Panc1 (cell line): ENCODE data around the gene PSMB10. TPM values are rescaled to one million over a fixed set of nuclear protein-coding genes. Genes with fewer than 3 reads are reported as not detected.

Source experiments
- ATAC-seq: fragments of 200-7000 bp; cut with Tn5 transposase; 2 replicates; pipeline ENCODE4 v1.9.1; 2020; ENCODE audit warnings: mild to moderate bottlenecking, moderate library complexity
- BruUV-seq: library from RNA; stranded (reverse); fragments of 400-500 nt; replicated peaks from 2 replicates; lab custom pipeline; 2021; lab: Mats Ljungman, UMichigan
- CTCF ChIA-PET: fragments of 300-600 bp; sonication (Branson Sonifier 250); formaldehyde crosslinking; loops from one replicate; lab custom pipeline; 2022; ENCODE audit warnings: antibody characterized with exemption; lab: Charles Lee
- POLR2A ChIA-PET: fragments of 300-600 bp; sonication (Branson Sonifier 250); formaldehyde crosslinking; loops from one replicate; lab custom pipeline; 2022; ENCODE audit warnings: antibody characterized with exemption; lab: Charles Lee
- DNase-seq: peaks from one replicate; pipeline ENCODE4 v3.0.0-alpha.2; 2010; ENCODE audit warnings: low read depth, low spot score
- H3K27ac ChIP-seq: 2 replicates; pipeline ENCODE4 v1.5.1; 2011; ENCODE audit warnings: mild to moderate bottlenecking, low read length, inconsistent platforms
- H3K27me3 ChIP-seq: fragments of 200-500 bp; sonication (Bioruptor generic); 2 replicates; pipeline ENCODE4 v1.6.0; 2014; ENCODE audit warnings: low read length, inconsistent platforms; ENCODE audit not compliant: control insufficient read depth, insufficient read depth
- H3K36me3 ChIP-seq: fragments of 200-500 bp; sonication (Bioruptor generic); 2 replicates; pipeline ENCODE4 v1.5.1; 2014; ENCODE audit warnings: inconsistent platforms, mild to moderate bottlenecking, low read length, moderate library complexity; ENCODE audit not compliant: control insufficient read depth, insufficient read depth
- H3K4me1 ChIP-seq: 2 replicates; pipeline ENCODE4 v1.5.1; 2011; ENCODE audit warnings: inconsistent platforms, mild to moderate bottlenecking, low read length, moderate library complexity; ENCODE audit not compliant: control insufficient read depth, insufficient read depth
- H3K4me3 ChIP-seq, 2 experiments: 2 replicates each; pipeline ENCODE4 v1.5.1; 2011 to 2012; ENCODE audit warnings: low read depth in 2 of 2, low read length in 2 of 2, mild to moderate bottlenecking in 2 of 2, inconsistent platforms in 1 of 2, moderate library complexity in 1 of 2
- H3K9me3 ChIP-seq: fragments of 200-500 bp; sonication (Bioruptor generic); 2 replicates; pipeline ENCODE4 v1.5.1; 2014; ENCODE audit warnings: low read depth, mild to moderate bottlenecking, inconsistent platforms, low read length, moderate library complexity; ENCODE audit not compliant: control insufficient read depth, insufficient read depth
- POLR2AphosphoS5 ChIP-seq: IDR thresholded peaks from 2 replicates; pipeline ENCODE4 v1.6.1; 2012; ENCODE audit warnings: mild to moderate bottlenecking, low read depth, low read length, moderate library complexity
- SIN3A ChIP-seq: IDR thresholded peaks from 2 replicates; pipeline ENCODE4 v1.6.1; 2012; ENCODE audit warnings: low read depth, mild to moderate bottlenecking, low read length, moderate library complexity, borderline replicate concordance; ENCODE audit not compliant: insufficient read depth
- TCF7L2 ChIP-seq: IDR thresholded peaks from 2 replicates; pipeline ENCODE4 v1.6.1; 2011; ENCODE audit warnings: mild to moderate bottlenecking, low read depth, low read length, inconsistent platforms
- in situ Hi-C: cut with HindIII; loops from 2 replicates; pipeline ENCODE4 v1.10.0; 2016; ENCODE audit warnings: low sequenced_read_pairs, low pct_unique_long_range_greater_than_20kb
- intact Hi-C: fragments of 100-400 bp; cut with micrococcal nuclease; formaldehyde crosslinking; loops from one replicate; pipeline ENCODE4 v1.10.0; 2022; ENCODE audit not compliant: unreplicated experiment
- total RNA-seq: library from RNA; stranded (reverse); gene quantifications from one replicate; pipeline ENCODE4 v1.2.1, GENCODE V29; 2021; ENCODE audit not compliant: unreplicated experiment
- TF ChIP-seq, protein P1 (sequence below), 2 experiments: IDR thresholded peaks; 2 replicates each; pipeline ENCODE4 v1.6.1; 2011 to 2012; ENCODE audit warnings: low read depth in 2 of 2, control low read depth in 1 of 2, low read length in 1 of 2, mild to moderate bottlenecking in 1 of 2, moderate library complexity in 1 of 2; ENCODE audit not compliant: insufficient read depth in 1 of 2
- TF ChIP-seq, protein P2 (sequence below): fragments of 450-650 bp; IDR thresholded peaks from 2 replicates; pipeline ENCODE4 v1.5.1; 2017; ENCODE audit warnings: mild to moderate bottlenecking

PSMB10 gene
- total RNA-seq, 1 experiment from 2014 or later: 47.7 TPM

DNA sequence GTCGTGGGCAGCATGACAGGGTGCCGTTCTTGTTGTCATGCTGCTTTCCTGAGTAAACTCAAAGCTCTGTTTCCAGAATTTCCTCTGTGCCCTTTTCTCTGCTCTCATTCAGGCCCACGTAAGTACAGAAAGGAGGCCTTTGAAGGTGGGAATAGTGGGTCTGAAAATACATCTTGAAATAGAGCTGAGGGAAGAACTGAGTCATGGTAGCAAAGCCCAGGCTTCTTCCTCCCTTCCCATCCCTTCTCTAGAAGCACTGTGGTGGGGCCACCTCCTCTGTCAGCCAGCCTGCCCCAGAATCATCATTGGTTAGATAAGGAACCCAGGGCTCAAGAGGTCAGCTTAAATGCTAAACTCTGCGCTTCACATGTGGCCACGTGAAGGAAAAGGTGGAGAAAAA lies 14.4 kb downstream of the PSMB10 start:
- no peaks in the 10 kb centered on the region; the same call in 1 of the 2 replicates for H3K4me1 ChIP-seq
- ChIA-PET CTCF (no interaction called here), POLR2A (no interaction called here)
- no peaks in the 10 kb centered on the region for H3K9me3 ChIP-seq
- H3K4me3 ChIP-seq: no peak overlapping the region
- intact Hi-C loops (no loop called here), in situ Hi-C loops (no loop called here)
- ATAC-seq: no peak
- H3K36me3 ChIP-seq: no peaks in the 10 kb centered on the region
- H3K27me3 ChIP-seq: no peaks in the 10 kb centered on the region
- TF ChIP-seq, protein P1, sequence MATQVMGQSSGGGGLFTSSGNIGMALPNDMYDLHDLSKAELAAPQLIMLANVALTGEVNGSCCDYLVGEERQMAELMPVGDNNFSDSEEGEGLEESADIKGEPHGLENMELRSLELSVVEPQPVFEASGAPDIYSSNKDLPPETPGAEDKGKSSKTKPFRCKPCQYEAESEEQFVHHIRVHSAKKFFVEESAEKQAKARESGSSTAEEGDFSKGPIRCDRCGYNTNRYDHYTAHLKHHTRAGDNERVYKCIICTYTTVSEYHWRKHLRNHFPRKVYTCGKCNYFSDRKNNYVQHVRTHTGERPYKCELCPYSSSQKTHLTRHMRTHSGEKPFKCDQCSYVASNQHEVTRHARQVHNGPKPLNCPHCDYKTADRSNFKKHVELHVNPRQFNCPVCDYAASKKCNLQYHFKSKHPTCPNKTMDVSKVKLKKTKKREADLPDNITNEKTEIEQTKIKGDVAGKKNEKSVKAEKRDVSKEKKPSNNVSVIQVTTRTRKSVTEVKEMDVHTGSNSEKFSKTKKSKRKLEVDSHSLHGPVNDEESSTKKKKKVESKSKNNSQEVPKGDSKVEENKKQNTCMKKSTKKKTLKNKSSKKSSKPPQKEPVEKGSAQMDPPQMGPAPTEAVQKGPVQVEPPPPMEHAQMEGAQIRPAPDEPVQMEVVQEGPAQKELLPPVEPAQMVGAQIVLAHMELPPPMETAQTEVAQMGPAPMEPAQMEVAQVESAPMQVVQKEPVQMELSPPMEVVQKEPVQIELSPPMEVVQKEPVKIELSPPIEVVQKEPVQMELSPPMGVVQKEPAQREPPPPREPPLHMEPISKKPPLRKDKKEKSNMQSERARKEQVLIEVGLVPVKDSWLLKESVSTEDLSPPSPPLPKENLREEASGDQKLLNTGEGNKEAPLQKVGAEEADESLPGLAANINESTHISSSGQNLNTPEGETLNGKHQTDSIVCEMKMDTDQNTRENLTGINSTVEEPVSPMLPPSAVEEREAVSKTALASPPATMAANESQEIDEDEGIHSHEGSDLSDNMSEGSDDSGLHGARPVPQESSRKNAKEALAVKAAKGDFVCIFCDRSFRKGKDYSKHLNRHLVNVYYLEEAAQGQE (IDR thresholded peaks at IDR 0.05; ENCODE audit: insufficient read depth in 1 of 2, low read depth in 2 of 2, low read length in 1 of 2): no peak
- TF ChIP-seq, protein P2, sequence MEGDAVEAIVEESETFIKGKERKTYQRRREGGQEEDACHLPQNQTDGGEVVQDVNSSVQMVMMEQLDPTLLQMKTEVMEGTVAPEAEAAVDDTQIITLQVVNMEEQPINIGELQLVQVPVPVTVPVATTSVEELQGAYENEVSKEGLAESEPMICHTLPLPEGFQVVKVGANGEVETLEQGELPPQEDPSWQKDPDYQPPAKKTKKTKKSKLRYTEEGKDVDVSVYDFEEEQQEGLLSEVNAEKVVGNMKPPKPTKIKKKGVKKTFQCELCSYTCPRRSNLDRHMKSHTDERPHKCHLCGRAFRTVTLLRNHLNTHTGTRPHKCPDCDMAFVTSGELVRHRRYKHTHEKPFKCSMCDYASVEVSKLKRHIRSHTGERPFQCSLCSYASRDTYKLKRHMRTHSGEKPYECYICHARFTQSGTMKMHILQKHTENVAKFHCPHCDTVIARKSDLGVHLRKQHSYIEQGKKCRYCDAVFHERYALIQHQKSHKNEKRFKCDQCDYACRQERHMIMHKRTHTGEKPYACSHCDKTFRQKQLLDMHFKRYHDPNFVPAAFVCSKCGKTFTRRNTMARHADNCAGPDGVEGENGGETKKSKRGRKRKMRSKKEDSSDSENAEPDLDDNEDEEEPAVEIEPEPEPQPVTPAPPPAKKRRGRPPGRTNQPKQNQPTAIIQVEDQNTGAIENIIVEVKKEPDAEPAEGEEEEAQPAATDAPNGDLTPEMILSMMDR: no peak
- TF ChIP-seq SIN3A (no peak), TCF7L2 (no peak), POLR2AphosphoS5 (no peak)
- DNase-seq: no peak
- no peak overlapping the region for H3K27ac ChIP-seq
- no TSS peak for BruUV-seq

DNA sequence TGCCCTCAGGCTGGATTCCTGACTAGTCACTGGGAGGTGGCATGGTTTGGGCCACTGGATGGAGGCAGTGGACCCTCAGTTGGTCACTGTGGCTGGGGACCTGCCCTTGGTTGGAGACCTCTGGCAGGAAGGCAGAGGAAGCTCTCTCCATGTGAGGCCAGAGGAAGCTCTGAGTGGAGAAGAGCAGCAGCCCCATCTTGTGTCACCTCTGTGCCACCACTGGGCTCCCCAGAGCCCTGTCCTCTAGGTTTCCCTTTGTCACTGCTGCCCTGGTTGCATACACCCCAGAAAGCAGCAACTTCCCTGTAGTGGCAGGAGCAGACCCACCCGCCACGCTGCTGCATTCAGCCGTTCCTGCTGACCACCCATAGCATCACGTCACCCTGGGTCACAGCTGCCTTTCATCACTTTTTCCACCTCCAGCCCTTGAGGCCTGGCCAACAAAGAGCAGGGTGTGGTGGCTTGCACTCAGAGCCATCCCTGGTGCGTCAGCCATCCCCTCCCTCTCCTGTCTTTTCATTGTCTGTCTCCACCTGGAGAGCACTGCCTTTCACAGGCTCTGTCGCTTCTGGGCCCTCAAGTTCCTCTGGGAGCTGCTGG lies 16.9 kb downstream of the PSMB10 start:
- no TSS peak for BruUV-seq
- Histone ChIP-seq H3K9me3 (no peaks in the 10 kb centered on the region), H3K36me3 (no peaks in the 10 kb centered on the region), H3K27me3 (no peaks in the 10 kb centered on the region), H3K27ac (no peak overlapping the region), H3K4me3 (no peak overlapping the region), H3K4me1 (no peaks in the 10 kb centered on the region; the same call in 1 of the 2 replicates)
- DNase-seq: no peak
- TF ChIP-seq, protein P1 (IDR thresholded peaks at IDR 0.05; ENCODE audit: insufficient read depth in 1 of 2, low read depth in 2 of 2, low read length in 1 of 2): no peak
- TF ChIP-seq SIN3A (no peak), TCF7L2 (no peak), POLR2AphosphoS5 (no peak)
- TF ChIP-seq, protein P2: no peak
- intact Hi-C loops: no loop called here
- POLR2A ChIA-PET: no interaction called here
- CTCF ChIA-PET: no interaction called here
- no peak for ATAC-seq
- in situ Hi-C loops: no loop called here
